RWPE1 (cell line): ENCODE measurements around the gene CKAP4.

Experiments used
- CTCF ChIA-PET: fragments of 350-600 bp; sonication (Branson Sonifier 250); formaldehyde crosslinking; extraction: SDS; loops from one replicate; lab custom pipeline; 2021; lab: Yijun Ruan, JAX
- POLR2A ChIA-PET: fragments of 400-600 bp; formaldehyde crosslinking; extraction: SDS; loops from one replicate; lab custom pipeline; 2020; ENCODE audit warnings: antibody characterized with exemption; ENCODE audit not compliant: low non-redundant PET; lab: Yijun Ruan, JAX
- DNase-seq: peaks from one replicate; pipeline ENCODE4 v3.0.0; 2012; ENCODE audit warnings: low spot score
- H3K27ac ChIP-seq: fragments of 450-650 bp; 2 replicates; pipeline ENCODE4 v1.5.1; 2017
- CTCF ChIP-seq: fragments of 450-650 bp; conservative IDR thresholded peaks from 2 replicates; pipeline ENCODE4 v1.5.1; 2017; ENCODE audit warnings: low read depth, mild to moderate bottlenecking

CKAP4 gene

GRCh38 chr12:106282457-106283097 is 34.8 kb upstream of the CKAP4 start:
- no peak overlapping the region for H3K27ac ChIP-seq
- peak; percentile 33 for DNase-seq
- peak; percentile 62 for TF ChIP-seq CTCF
- CTCF ChIA-PET = interaction anchor here (0.7 to 1.8 kb wide), 7 partner anchors 10 to 59 kb away, joined by 3 to 9 read pairs (median 3); no protein-coding TSS in a partner anchor
- POLR2A ChIA-PET = no interaction called here

GRCh38 chr12:106281804-106282203 is 34.0 kb upstream of the CKAP4 start:
- no peak for TF ChIP-seq CTCF
- ChIA-PET CTCF (interaction anchor here (0.6 to 1.8 kb wide), 4 partner anchors 46 to 58 kb away, joined by 3 to 9 read pairs (median 4); no protein-coding TSS in a partner anchor), POLR2A (no interaction called here)
- no peak overlapping the region for H3K27ac ChIP-seq
- DNase-seq = no peak

GRCh38 chr12:106281056-106281782 is 33.4 kb upstream of the CKAP4 start:
- POLR2A ChIA-PET = no interaction called here
- CTCF ChIA-PET = interaction anchor here (0.6 to 1.8 kb wide), 3 partner anchors 45 to 1489 kb away, joined by 3 to 9 read pairs (median 3); no protein-coding TSS in a partner anchor
- H3K27ac ChIP-seq = no peak overlapping the region
- TF ChIP-seq CTCF = no peak
- DNase-seq = no peak

- DNase-seq = no peak
- CTCF ChIA-PET = interaction anchor here (1.0 kb wide), 1 partner anchor 9 kb away, joined by 3 read pairs; no protein-coding TSS in a partner anchor
- no peak for TF ChIP-seq CTCF
- H3K27ac ChIP-seq = no peak overlapping the region
- POLR2A ChIA-PET = no interaction called here
Measured at GRCh38 chr12:106280106-106280505, 32.3 kb upstream of the CKAP4 start.

- POLR2A ChIA-PET = no interaction called here
- no peak for DNase-seq
- CTCF ChIA-PET = interaction anchor here (0.6 kb wide), 2 partner anchors 8 to 49 kb away, joined by 5 to 7 read pairs; no protein-coding TSS in a partner anchor
- no peak for TF ChIP-seq CTCF
- no peak overlapping the region for H3K27ac ChIP-seq
Measured at GRCh38 chr12:106276032-106276740, 28.4 kb upstream of the CKAP4 start.

- no peak for DNase-seq
- POLR2A ChIA-PET = no interaction called here
- CTCF ChIA-PET = no interaction called here
- no peak overlapping the region for H3K27ac ChIP-seq
- no peak for TF ChIP-seq CTCF
Measured at GRCh38 chr12:106275458-106275857, 27.6 kb upstream of the CKAP4 start.
